Glutamatergic neuron (in vitro differentiated cells): Measurements from ENCODE around the gene TEX22. TPM values are rescaled to one million over a fixed set of nuclear protein-coding genes. Genes with fewer than 3 reads are reported as not detected.

Experiments used
- DNase-seq: peaks from one replicate; pipeline ENCODE4 v3.0.0; 2022
- H3K27ac Mint-ChIP-seq: one replicate; pipeline ENCODE4 v1.8.0; 2020; ENCODE audit warnings: mild to moderate bottlenecking, mixed read lengths, inconsistent platforms; ENCODE audit not compliant: unreplicated experiment
- H3K27me3 Mint-ChIP-seq: one replicate; pipeline ENCODE4 v1.8.0; 2020; ENCODE audit warnings: mild to moderate bottlenecking, moderate library complexity, mixed read lengths, inconsistent platforms; ENCODE audit not compliant: unreplicated experiment
- H3K36me3 Mint-ChIP-seq: one replicate; pipeline ENCODE4 v1.8.0; 2020; ENCODE audit warnings: mild to moderate bottlenecking, mixed read lengths, inconsistent platforms; ENCODE audit not compliant: unreplicated experiment
- H3K4me1 Mint-ChIP-seq: one replicate; pipeline ENCODE4 v1.8.0; 2020; ENCODE audit warnings: mild to moderate bottlenecking, low read depth, mixed read lengths, inconsistent platforms; ENCODE audit not compliant: unreplicated experiment
- H3K4me3 Mint-ChIP-seq: one replicate; pipeline ENCODE4 v1.8.0; 2020; ENCODE audit warnings: mild to moderate bottlenecking, mixed read lengths, inconsistent platforms; ENCODE audit not compliant: unreplicated experiment
- H3K9me3 Mint-ChIP-seq: one replicate; pipeline ENCODE4 v1.8.0; 2020; ENCODE audit warnings: mild to moderate bottlenecking, moderate library complexity, mixed read lengths, inconsistent platforms; ENCODE audit not compliant: unreplicated experiment
- CTCF ChIP-seq: fragments of 200-600 bp; sonication (generic); IDR thresholded peaks from one replicate; pipeline ENCODE4 v1.5.0; 2021; ENCODE audit not compliant: partially characterized antibody, unreplicated experiment
- total RNA-seq: library from RNA; stranded (reverse); fragmentation: NEBNext Ultra II Directional; extraction: Animal tissue kit (Norgen Biotek cat#: 25700); gene quantifications from one replicate; pipeline ENCODE4 v1.2.1, GENCODE V29; 2021; ENCODE audit not compliant: unreplicated experiment

TEX22 gene
- total RNA-seq, 1 donor from 2014 or later = 2.7 TPM

DNA sequence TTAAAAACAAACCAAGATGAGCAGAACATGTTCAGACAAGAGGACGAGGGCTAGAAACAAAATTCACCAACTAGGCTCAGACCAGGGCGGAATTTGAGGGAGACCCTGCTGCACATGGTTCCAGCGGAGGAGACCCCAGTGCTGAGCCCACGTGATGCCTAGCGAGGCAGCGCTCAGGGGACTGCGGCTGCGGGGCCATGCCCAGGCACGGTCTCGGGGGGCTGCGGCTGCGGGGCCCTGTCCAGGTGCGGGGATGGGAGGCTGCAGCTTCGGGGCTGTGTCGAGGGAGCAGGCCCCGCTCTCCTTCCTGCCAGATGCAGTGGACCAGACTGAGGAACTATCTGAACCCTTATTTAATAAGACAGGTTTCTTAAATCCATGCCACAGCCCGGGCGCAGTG lies 63.6 kb downstream of the TEX22 start:
- H3K27ac Mint-ChIP-seq = no peak overlapping the region
- no peaks in the 10 kb centered on the region for H3K4me1 Mint-ChIP-seq
- no peak for TF ChIP-seq CTCF
- H3K4me3 Mint-ChIP-seq = no peak overlapping the region
- no peaks in the 10 kb centered on the region for H3K36me3 Mint-ChIP-seq
- peaks cover 9% of the 10 kb centered on the region for H3K9me3 Mint-ChIP-seq
- H3K27me3 Mint-ChIP-seq = peaks cover 1% of the 10 kb centered on the region
- DNase-seq = no peak

Other genes starting within 250 kb of the TEX22 start
- 84.1 TPM for gene JAG2, start 229.8 kb upstream of the TEX22 start, total RNA-seq
- 114 TPM for gene NUDT14, start 217.2 kb upstream of the TEX22 start, total RNA-seq
- gene BTBD6, start 150.0 kb upstream of the TEX22 start, total RNA-seq = 36.3 TPM
- 54.6 TPM for gene BRF1, start 97.5 kb upstream of the TEX22 start, total RNA-seq
- gene PACS2, start 83.8 kb upstream of the TEX22 start, total RNA-seq = 263 TPM
- 261 TPM for gene MTA1, start 21.3 kb downstream of the TEX22 start, total RNA-seq
- gene CRIP2, start 76.3 kb downstream of the TEX22 start, total RNA-seq = 78.5 TPM
- 49.3 TPM for gene CRIP1, start 88.3 kb downstream of the TEX22 start, total RNA-seq
- gene TEDC1, start 92.7 kb downstream of the TEX22 start, total RNA-seq = 13.8 TPM
- gene TMEM121, start 128.0 kb downstream of the TEX22 start, total RNA-seq = 2.7 TPM